Inferior parietal cortex (tissue), 1 donor: ENCODE data around the gene CCDC77.
"Not testable (repeated sequence)": the region's sequence is repeated elsewhere in the genome, so short reads cannot be mapped to it uniquely, and the experiment has no call there.

Source experiments
- DNase-seq: peaks from one replicate; pipeline ENCODE4 v3.0.0-alpha.2; 2016; ENCODE audit errors: extremely low spot score

CCDC77 gene

GRCh38 chr12:401235-402028, at the start of gene CCDC77:
CCDC77 (plus strand) TSS chr12:401644; CDS start chr12:409384, 7,740 bp downstream.
- peak; percentile 97 for DNase-seq

- DNase-seq: no peak
These were observed 45.0 kb upstream of the CCDC77 start for GRCh38 chr12:356276-356988.

- no peak for DNase-seq
These were observed 42.4 kb upstream of the CCDC77 start for GRCh38 chr12:359091-359490.

GRCh38 chr12:366820-367219, 34.6 kb upstream of the CCDC77 start:
- no peak for DNase-seq

GRCh38 chr12:367972-368371, 33.5 kb upstream of the CCDC77 start:
- DNase-seq: no peak

- DNase-seq: not testable (repeated sequence)
These were observed 30.5 kb upstream of the CCDC77 start for GRCh38 chr12:370739-371485.

- no peak for DNase-seq
These were observed 14.8 kb upstream of the CCDC77 start for GRCh38 chr12:386651-387050.

GRCh38 chr12:388012-388411, 13.4 kb upstream of the CCDC77 start:
- DNase-seq: no peak

- DNase-seq: peak; percentile 44
These were observed 12.8 kb upstream of the CCDC77 start for GRCh38 chr12:388541-389141.

GRCh38 chr12:389142-390096, 12.0 kb upstream of the CCDC77 start, which contains the start of gene KDM5A:
KDM5A (minus strand) TSS chr12:389320; CDS start chr12:389091, 229 bp downstream.
- DNase-seq: peak; percentile 96

- DNase-seq: no peak
These were observed 616 bp upstream of the CCDC77 start for GRCh38 chr12:400828-401227.

GRCh38 chr12:402029-402389, 565 bp downstream of the CCDC77 start:
- no peak for DNase-seq

- DNase-seq: no peak
These were observed 13.4 kb downstream of the CCDC77 start for GRCh38 chr12:414859-415258.

GRCh38 chr12:418432-418831, 17.0 kb downstream of the CCDC77 start:
- DNase-seq: no peak

- DNase-seq: no peak
These were observed 21.1 kb downstream of the CCDC77 start for GRCh38 chr12:422526-422925.

GRCh38 chr12:435737-436136, 34.3 kb downstream of the CCDC77 start:
- DNase-seq: not testable (repeated sequence)

GRCh38 chr12:442235-442884, 40.9 kb downstream of the CCDC77 start:
- peak; percentile 89 for DNase-seq

- DNase-seq: no peak
These were observed 45.7 kb downstream of the CCDC77 start for GRCh38 chr12:447141-447540.

GRCh38 chr12:449203-449602, 47.8 kb downstream of the CCDC77 start:
- no peak for DNase-seq

GRCh38 chr12:450438-450837, 49.0 kb downstream of the CCDC77 start:
- no peak for DNase-seq
